Measurements from ENCODE around the gene EEF1A2. TPM values are rescaled to one million over a fixed set of nuclear protein-coding genes. Genes with fewer than 3 reads are reported as not detected.

Gene EEF1A2
- total RNA-seq, 1 donor from 2014 or later = 37.6 TPM

DNA sequence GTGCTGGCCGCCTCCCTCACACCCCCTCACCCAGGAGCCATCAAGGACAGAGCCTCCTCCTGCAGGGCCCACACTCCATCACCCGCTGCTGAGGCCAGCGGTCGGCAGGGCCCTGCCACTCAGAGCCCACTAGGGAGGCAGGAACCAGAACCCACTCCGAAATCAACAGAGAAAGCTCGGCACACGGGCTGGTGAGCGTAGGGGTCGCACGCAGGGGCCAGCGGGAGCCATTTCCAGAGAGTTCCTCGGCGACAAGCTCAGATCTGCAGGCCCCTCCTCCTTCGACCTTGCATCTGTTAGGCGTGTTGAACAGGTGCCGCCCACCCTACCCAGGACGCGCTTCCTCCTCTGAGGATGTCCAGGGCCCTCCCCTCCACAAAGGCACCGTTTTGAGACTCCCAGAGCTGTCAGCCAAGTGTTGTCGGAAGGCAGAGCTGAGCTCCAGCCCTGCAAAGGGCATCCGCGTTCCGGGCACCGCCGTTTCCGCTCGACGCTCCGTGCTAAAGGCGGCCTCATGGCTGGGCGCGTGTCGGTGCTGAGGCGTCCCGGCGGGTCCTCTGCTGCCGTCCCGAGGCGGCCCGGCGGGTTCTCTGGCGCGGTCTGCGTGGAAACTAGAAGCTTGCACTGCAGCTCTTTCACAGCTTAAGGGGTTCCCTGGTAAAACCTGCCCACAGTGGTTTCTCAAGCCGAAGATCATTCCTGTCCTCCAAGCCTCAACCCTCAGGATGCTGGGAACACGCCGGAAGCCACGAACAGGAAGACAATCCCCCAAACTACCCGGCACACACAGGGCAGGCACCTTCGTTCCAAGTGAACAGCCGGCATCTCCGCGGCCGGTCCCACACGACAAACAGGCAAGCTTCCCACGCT is 33.3 kb downstream of the EEF1A2 start:
- Mint-ChIP-seq H3K4me1 (ENCODE audit: low read depth, unreplicated experiment) (peaks cover 9% of the 10 kb centered on the region), H3K36me3 (ENCODE audit: low read depth, unreplicated experiment) (peaks cover 2% of the 10 kb centered on the region), H3K27me3 (ENCODE audit: low read depth, unreplicated experiment) (peaks cover 43% of the 10 kb centered on the region), H3K9me3 (ENCODE audit: unreplicated experiment) (no peaks in the 10 kb centered on the region), H3K4me3 (ENCODE audit: unreplicated experiment) (no peak overlapping the region), H3K27ac (ENCODE audit: unreplicated experiment) (no peak overlapping the region)
- Histone ChIP-seq H3K9ac (ENCODE audit: low read length) (no peak overlapping the region), H3K27ac (ENCODE audit: low read depth, low read length) (no peak overlapping the region), H3K4me2 (ENCODE audit: low read length) (no peak overlapping the region), H3K79me2 (ENCODE audit: insufficient read depth, low read length) (no peaks in the 10 kb centered on the region), H3K4me3 (ENCODE audit: insufficient read depth, low read depth, low read length) (no peak overlapping the region), H2AFZ (ENCODE audit: low read depth, low read length) (no peak overlapping the region), H4K20me1 (ENCODE audit: insufficient read depth, low read length) (no peaks in the 10 kb centered on the region), H3K27me3 (ENCODE audit: insufficient read depth, low read length) (peaks cover 24% of the 10 kb centered on the region), H3K9me3 (ENCODE audit: insufficient read depth, low read depth, low read length) (no peaks in the 10 kb centered on the region), H3K36me3 (ENCODE audit: insufficient read depth, low read length) (no peaks in the 10 kb centered on the region), H3K4me1 (ENCODE audit: insufficient read depth, low read length) (no peaks in the 10 kb centered on the region)
- DNase-seq (ENCODE audit: low read depth) = no peak
- TF ChIP-seq EZH2 (IDR thresholded peaks at IDR 0.05; ENCODE audit: insufficient read depth, low read length) = no peak
- TF ChIP-seq, protein P1, sequence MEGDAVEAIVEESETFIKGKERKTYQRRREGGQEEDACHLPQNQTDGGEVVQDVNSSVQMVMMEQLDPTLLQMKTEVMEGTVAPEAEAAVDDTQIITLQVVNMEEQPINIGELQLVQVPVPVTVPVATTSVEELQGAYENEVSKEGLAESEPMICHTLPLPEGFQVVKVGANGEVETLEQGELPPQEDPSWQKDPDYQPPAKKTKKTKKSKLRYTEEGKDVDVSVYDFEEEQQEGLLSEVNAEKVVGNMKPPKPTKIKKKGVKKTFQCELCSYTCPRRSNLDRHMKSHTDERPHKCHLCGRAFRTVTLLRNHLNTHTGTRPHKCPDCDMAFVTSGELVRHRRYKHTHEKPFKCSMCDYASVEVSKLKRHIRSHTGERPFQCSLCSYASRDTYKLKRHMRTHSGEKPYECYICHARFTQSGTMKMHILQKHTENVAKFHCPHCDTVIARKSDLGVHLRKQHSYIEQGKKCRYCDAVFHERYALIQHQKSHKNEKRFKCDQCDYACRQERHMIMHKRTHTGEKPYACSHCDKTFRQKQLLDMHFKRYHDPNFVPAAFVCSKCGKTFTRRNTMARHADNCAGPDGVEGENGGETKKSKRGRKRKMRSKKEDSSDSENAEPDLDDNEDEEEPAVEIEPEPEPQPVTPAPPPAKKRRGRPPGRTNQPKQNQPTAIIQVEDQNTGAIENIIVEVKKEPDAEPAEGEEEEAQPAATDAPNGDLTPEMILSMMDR (IDR thresholded peaks at IDR 0.05; ENCODE audit: insufficient read depth, low read depth, low read length) = no peak
- no peak for FAIRE-seq

DNA sequence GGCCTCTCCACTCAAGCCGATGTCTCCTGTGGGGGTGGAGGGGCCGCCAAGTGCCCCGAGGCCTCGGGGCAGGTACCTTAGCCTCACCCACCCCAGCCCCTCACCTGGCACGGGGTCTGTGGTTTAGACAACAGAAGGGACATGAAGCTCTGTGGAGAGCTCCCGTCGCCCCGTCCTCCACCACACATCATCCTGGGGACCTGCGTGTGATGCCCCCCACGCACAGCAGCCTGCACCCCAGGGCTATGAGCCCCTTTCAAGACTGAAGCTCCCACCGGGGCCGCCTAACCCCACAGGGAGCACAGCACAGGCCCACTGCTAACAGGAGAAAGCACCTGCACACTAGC is 34.6 kb downstream of the EEF1A2 start:
- Histone ChIP-seq H3K4me1 (ENCODE audit: insufficient read depth, low read length) (no peaks in the 10 kb centered on the region), H2AFZ (ENCODE audit: low read depth, low read length) (no peak overlapping the region), H4K20me1 (ENCODE audit: insufficient read depth, low read length) (no peaks in the 10 kb centered on the region), H3K4me3 (ENCODE audit: insufficient read depth, low read depth, low read length) (no peak overlapping the region), H3K27ac (ENCODE audit: low read depth, low read length) (no peak overlapping the region), H3K9ac (ENCODE audit: low read length) (no peak overlapping the region), H3K9me3 (ENCODE audit: insufficient read depth, low read depth, low read length) (no peaks in the 10 kb centered on the region), H3K4me2 (ENCODE audit: low read length) (no peak overlapping the region), H3K79me2 (ENCODE audit: insufficient read depth, low read length) (no peaks in the 10 kb centered on the region), H3K36me3 (ENCODE audit: insufficient read depth, low read length) (no peaks in the 10 kb centered on the region), H3K27me3 (ENCODE audit: insufficient read depth, low read length) (peaks cover 17% of the 10 kb centered on the region)
- Mint-ChIP-seq H3K36me3 (ENCODE audit: low read depth, unreplicated experiment) (peaks cover 2% of the 10 kb centered on the region), H3K27ac (ENCODE audit: unreplicated experiment) (no peak overlapping the region), H3K4me3 (ENCODE audit: unreplicated experiment) (no peak overlapping the region), H3K9me3 (ENCODE audit: unreplicated experiment) (no peaks in the 10 kb centered on the region), H3K27me3 (ENCODE audit: low read depth, unreplicated experiment) (peaks cover 42% of the 10 kb centered on the region), H3K4me1 (ENCODE audit: low read depth, unreplicated experiment) (peaks cover 9% of the 10 kb centered on the region)
- FAIRE-seq (no peak), DNase-seq (ENCODE audit: low read depth) (no peak)
- TF ChIP-seq, protein P1 (IDR thresholded peaks at IDR 0.05; ENCODE audit: insufficient read depth, low read depth, low read length) = no peak
- no peak for TF ChIP-seq EZH2 (IDR thresholded peaks at IDR 0.05; ENCODE audit: insufficient read depth, low read length)

Measured in astrocyte (in vitro differentiated cells and primary cell).